ENCODE results near the gene SLC35F4.
A peak's percentile ranks its signal among the peaks of the same experiment; 100 is the strongest.
"Not testable (repeated sequence)": the region's sequence is repeated elsewhere in the genome, so short reads cannot be mapped to it uniquely, and the experiment has no call there.

Gene SLC35F4

DNA sequence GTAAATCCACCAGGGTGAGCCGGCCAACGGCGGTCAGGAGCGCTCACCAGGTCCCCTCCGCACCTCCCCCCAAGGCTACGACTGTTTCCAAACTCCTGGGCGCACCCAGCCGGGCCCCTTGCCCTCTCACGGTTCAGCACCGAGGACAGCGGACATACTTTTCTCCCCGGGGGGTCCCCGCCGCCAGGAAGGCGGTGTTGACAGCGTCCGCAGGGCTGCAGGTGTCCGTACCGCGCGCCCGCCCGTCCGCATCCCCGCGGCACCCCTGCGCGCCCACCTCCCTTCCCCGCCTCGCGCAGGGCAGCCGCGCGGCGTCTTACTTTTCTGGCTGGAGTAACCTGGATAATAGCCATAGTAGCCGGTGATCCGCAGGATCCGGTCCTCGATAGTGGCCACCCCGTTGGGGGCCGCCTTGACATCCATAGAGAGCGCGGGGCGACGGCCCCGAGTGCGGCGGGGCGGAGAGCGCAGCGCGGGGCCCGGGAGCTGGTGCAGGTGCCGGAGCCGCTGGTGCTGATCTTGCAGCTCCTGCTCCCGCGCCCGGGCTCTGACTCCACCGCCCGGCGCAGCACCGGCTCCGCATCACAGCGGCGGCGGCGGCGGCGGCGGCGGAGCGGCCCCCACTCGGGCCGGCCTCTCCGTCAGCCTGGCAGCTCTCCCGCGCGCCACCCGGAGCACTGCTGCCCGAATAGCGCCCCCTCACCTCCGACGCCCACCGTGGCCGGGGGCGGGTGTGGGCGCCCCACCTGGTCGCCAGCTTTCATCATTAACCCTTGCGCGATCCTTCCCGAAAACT, at the start of gene SLC35F4:
Gene SLC35F4 (minus strand): TSS at position 690 of the 796 bp plus-strand sequence.
- DNase-seq, result no peak

DNA sequence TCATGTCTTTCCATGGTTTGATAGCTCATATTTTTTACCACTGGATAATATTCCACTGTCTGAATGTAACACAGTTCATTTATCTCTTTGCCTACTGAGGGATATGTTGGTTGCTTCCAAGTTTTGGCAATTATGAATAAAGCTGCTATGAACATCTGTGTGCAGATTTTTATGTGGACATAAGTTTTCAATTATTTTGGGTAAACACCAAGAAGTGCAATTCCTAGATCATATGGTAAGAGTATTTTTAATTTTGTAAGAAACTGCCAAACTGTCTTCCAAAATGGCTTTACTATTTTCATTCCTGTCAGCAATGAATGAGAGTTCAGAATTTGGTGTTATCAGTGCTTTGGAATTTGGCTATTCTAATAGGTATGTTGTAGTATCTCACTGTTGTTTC, 43.7 kb upstream of the SLC35F4 start:
- DNase-seq, result no peak

DNA sequence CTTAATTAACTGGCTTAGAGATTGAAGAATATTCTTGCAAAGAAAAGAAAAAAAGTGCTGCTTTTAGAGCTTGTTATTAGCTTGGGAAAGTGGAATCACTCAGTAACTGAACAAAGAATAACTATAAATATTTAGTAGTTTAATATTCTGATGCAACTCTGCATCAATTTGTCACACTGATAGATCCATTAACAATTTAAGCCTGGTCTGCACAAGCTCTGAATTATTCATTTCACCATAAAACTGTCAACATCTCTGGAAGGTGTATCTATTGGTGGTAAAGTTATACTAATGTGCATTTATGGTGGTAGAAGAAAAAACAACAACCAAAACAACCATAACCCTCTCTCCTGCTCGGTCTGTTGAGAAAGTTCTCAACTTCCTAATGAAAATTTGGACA, 38.1 kb upstream of the SLC35F4 start:
- DNase-seq, result no peak

DNA sequence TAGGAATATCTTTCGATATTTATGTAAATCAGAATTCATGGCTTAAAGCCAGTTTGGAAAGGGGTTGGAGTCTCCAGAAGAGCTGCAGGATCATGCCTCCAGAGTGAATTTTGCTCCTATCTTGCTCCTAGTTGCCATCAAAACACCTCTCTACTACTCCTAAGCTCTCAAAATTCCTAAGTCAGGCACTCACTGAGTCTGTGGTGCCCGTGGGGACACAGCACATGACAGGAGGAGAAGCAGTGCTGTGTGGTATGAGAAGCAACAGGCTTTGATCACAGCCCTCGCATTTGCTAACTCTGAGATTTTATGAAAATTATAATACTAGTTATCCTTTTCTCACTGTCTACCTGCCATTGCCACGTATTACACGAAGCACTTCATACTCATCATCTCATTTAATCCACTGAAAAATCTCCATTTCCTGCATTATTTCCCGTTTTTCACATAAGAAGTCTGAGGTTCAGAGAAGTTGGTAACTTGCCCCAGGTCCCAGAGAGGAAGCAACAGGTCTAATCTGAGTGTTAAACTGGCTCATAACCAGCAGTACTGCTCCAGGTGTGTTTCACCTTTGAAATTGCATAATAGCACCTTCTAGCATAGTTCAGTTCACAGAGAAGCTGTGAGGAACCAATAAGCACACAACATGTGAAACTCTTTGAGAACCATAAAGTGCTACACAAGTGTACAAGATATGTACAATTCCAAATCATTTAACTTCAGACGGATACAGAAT, 33.1 kb upstream of the SLC35F4 start:
- no peak for DNase-seq

DNA sequence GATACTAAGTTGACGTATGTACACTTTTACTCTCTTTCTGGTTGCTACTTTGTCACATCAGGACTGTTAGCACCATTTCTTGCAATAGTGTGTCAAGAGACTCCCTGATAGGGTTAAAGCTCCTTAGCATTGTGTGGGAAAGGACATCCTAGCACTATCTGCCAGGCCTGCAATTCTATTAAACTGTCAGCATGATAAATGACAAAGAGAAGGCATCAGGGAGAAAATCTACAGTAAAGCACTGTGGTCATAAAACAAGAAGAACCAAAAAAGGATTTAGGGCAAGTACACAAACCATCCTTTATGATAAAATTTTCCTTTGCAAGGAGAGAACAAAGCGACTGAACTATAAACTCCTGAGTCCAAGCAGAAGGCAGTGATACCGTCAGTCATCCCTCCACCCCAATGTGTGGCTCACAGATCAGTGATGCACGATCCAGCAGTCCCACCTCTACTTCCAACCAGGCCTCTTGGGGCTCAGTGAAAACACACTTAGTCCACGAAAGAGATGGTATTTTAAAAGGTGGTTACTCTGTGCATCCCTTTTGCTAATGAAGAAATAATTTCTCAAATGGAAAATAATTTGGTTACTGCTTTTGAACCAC, 31.4 kb upstream of the SLC35F4 start:
- DNase-seq, result no peak

DNA sequence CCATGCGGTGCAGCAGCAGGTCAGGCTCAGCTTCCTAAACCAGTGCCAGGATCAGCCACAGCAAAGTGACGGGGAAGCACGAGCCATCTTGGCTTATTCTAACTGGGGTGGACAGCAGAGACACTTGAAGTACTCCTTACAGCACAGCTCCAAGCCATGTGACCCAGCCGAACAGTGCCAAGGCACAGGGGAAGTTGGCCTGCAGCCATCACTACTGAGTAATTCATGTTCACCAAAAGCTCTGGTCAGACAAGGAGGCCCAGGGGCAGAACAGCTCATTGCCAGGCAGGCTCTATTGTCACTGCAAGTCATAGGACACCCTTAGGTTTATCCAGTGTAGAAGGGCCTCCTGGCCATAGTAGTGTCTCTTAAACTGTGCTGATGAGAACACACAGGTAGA, 23.4 kb upstream of the SLC35F4 start:
- DNase-seq, result no peak

DNA sequence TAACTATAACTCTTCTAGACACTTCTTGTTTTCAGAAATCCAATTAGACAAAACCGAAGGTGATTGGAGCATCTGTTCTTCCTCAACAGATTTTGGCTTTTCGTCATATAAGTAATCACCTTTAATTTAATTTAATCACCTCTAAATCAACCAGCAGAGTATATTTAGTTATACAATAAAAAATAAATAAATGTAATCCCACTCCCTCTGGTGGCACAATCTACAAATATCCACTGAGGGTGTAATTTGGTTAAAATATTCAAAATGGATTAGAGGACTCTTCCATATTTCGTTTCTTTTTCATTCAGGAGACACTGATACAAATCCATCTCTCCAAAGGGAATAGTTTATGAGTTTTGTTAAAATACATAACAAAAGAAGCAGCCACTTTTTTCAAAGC, 18.3 kb upstream of the SLC35F4 start:
- no peak for DNase-seq

DNA sequence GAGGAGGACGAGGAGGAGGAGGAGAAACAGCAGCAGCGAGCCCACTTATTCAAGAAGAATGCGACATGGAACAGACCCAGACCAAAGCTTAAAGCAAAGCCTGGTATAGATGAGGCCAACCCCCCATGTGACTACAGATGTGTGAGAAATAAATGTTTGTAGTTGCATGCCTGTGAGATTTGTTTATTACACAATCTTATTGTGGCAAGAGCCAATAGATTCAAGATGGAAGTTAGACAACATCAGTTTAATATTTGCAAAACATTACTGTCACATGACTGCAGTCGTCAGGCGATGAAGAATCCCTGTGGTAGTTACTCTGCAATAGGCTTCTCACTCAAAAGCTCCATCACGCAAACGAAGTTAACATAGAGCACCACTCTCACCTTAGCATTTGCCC, 17.2 kb upstream of the SLC35F4 start:
- no peak for DNase-seq

DNA sequence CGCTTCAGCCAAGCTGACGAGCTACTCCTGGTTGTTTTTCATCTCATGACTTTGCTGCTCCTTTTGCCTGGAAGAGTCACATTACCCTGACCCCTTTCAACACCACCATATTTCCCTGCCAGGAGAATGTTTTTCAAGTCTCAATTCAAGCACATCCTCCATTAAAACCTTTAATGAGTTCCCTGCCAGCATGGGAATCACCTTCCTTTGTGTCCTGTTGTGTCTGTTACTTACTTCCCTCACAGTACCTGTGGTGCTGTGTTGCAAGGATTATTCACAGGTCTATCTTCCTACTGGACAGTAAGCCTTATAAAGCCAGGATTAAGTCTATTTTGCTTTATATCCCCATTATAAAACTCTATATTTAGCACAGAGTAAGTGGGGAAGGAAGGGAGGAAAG, 13.6 kb upstream of the SLC35F4 start:
- no peak for DNase-seq

DNA sequence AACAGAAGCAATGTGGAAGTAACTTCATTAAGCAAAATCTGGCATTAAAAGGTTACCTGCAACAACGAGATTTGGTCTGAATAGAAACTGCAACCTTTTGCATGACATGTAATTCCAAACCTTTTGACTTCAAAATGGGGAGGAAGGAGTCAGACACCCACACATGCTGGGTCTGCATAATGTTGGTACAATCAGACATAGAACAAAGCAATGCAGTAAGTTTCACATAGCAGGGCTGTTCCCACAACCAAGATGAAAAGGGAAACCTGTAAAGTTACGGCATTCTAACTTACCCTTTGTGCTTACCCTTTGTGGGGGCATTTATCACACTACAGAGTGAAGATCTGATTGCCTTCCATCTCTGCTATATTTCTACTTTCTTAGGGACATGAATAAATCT, 10.1 kb upstream of the SLC35F4 start:
- DNase-seq, result no peak

DNA sequence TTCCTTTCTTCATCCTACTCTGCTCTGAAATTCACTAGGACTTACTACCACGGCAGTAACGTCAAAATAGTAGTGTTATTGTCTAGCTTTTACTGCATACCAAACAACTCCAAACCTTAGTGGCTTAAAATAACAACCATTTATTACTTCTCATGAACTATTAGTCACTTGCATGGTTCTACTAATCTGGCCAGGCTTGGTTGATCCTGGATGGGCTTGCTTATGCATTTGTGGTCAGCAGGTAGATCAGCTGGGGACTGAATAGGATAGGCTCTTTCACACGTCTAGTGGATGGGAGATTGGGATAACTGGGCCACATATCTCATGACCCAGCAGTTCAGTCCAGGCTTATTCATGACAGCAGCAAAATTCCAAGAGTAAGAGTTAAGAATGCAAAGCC, 9.4 kb upstream of the SLC35F4 start:
- no peak for DNase-seq

DNA sequence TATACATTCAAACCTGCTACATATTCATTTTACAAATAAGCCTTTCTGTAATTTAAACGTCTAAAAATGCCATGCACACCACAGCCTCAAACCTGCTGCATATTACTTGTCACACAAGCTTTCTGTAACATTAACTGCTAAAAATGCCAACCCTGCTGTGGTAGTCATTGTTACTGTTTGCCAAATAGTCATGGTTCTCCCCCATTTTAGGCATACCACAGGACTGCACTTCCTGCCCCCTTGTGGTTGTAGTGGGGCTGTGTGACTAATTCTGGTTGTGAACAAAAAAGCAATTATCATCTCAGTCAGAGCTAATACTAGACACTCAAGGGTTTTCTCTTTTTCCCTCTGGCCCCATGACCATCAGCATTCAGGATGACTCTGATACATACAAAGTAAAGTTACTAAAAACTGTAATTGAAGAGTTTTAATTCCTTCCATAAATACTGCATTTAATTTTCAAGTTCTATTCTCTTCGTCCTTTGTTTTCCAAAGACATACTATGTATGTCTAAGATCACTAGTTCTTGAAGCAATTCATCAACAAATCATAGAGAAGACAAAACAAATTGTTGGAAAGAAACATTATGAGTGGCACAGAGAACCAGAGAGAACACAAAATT, 5.7 kb upstream of the SLC35F4 start:
- DNase-seq, result peak; percentile 58

DNA sequence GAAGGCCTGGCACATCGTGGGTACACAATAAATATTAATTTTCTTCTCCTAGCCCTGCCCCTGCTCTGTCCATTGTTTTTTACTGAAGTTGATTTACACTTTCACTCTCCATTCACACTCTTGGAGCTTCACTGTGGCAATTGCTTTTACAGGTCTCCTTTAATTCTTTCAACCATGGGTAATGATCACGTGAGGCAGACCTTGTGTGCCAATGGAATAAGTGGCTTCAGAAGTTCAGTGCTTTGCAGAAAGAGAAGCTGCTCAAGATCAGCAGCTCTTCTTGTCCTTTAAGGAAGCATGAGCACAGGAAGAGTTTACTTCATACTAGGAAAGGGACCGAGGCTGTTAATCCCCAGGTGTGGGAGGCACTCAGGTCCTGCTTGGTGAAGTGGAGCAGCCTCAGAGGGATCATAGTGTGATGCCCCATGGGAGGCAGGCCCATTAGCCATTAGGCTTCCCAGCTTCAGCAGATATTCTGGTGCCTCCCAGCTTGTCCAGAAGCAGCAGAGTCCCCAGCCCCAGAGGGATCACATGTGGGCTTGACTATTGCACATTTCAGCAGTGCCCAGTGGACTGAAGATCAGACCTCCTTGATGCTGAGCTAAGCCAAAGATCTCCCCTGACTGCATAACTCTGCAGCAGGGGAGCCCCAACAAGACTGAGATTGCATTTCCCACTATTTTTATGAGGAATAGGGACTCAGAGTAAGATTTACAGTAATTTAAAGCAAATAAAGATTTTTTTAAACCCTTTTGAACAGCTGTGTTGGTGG, 5.0 kb upstream of the SLC35F4 start:
- DNase-seq, result no peak

DNA sequence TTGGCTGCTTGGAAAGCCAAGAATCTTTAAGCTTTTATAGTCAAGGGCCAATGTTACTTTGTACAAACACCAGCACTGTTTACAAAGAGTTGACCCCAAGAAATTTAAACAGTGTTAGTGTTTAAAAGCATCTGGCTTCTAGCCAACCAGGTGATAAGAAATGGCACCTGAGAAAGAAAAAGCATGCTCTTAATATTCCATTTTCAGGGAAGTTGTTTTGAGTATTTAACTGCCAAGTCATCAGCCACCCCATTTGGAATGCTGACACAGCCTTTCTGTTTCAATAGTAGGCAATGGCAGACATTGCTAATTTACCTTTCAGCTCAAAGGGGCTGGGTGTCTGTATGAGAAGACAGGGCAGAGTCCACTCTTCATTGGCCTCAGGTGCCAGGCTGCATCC, 3.7 kb upstream of the SLC35F4 start:
- DNase-seq, result no peak

DNA sequence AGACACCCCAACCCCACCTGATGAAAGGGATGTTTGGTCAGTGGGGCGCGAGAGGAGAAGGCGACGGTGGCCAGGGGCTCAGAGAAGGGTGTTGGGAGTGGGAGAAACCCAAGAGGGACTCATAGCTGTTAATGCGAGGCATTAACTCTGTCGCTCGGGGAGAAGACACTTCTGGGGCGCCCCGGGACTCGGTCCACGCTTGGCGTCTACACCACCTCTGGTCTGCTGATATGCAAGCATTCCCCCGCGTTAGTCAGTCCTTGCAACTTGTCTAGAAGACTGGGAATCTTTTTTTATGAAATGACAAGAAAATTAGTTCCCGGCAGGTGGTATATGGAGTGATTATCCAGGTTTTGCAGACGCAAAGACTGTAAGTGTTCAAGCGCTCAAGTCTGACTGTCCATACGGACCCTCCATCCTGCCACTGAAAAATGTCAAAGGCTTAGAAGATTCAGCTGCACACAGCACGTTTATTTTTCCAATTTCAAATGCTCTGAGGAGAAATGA, 360 bp upstream of the SLC35F4 start:
- no peak for DNase-seq

DNA sequence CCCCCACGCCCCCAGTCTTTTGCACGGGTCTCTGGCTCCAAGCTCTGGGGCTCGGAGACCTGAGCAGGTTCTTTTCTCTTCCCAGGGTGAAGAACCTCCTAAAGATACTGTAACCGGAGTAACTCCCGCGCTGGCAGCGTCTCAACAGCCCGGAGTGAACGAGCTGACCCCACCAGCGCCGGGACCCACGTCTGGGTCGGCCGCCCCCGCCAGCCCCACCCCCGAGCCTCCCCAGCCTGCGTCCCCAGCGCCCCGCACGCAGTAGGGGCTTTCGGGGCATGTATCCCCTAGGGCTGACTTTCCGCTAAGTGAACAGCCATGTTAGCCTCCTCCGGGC, 858 bp downstream of the SLC35F4 start:
- DNase-seq, result no peak

DNA sequence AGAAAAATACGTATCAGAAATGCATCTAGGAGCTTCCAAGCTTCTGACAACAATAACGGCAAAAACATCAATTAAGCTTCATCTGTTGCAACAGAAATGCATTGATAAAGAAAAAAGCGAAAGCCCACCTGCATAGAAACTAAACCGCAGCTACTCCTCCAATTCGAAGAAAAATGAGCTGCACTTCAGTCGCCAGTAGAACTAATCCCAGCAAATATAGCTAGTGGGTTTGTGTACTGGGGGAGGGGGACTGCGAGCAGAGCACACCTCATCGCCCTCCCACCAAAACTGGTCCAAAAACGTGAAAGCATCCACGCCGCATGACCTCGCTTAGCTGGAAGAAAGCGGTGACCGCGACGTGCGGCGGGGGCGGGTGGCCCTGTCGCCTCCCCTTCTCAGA, 1.2 kb downstream of the SLC35F4 start:
- DNase-seq, result no peak

DNA sequence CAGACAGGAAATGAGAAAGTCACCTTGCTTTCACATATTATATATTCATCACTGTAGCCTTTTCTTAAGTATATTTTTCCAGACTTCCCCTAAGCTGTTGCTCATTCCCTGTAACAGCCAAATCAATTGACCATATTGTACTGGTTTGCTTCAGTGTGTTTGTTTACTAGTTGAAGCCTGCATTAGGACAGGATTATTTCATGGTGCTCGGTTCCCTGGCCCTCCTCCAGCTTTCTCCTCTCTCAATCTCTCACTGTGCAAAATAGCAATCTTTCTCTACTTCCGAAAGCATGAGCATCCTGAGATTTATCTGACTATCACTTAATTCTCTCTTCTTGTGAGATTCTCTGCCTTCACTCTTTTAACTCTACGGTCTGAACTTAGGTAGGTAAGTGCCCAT, 2.4 kb downstream of the SLC35F4 start:
- DNase-seq, result no peak

DNA sequence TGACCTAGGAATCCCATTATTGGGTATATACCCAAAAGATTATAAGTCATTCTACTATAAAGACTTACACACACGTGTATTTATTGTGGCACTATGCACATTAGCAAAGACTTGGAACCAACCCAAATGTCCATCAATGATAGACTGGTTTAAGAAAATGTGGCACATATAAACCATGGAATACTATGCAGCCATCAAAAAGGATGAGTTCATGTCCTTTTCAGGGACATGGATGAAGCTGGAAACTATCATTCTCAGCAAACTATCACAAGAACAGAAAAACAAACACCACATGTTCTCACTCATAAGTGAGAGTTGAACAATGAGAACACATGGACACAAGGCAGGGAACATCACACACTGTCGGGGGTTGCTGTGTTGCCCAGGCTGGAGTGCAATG, 10.2 kb downstream of the SLC35F4 start:
- DNase-seq, result not testable (repeated sequence)

DNA sequence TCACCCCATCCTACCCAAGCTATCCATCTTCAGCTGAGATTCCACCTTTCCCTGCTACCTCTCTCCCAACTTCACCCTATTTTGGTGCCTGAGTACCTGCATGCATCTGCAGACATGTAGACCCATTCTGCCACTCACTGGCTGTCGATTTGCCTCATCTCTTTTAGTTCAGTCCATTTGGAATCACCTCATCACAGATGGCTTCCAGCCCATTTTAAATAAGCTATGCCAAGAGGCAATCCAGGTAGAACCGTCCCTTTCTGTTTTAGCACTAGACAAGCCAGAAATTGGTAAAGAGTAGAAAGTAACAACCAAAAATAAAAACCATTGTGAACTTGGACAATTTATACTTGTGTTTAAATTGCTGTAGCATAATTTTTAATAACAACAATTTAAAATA, 11.3 kb downstream of the SLC35F4 start:
- no peak for DNase-seq

DNA sequence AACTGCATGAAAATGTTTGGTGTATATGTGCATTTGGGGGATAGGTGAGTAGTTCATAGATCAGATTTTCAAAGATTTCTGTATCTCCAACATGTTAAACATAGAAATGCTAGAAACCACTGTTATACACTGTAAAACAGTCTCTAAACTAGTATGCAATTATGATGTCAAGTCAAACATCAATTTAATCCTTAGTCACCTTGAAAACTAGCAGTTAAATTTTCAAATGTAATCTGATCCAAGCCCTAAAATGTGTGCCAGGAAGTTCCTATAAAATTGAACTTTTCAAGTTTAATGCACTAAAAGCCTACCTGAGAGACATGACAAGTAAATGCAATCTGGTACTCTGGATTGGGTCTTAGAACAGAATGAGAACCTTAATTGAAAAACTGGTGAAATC, 14.5 kb downstream of the SLC35F4 start:
- no peak for DNase-seq

DNA sequence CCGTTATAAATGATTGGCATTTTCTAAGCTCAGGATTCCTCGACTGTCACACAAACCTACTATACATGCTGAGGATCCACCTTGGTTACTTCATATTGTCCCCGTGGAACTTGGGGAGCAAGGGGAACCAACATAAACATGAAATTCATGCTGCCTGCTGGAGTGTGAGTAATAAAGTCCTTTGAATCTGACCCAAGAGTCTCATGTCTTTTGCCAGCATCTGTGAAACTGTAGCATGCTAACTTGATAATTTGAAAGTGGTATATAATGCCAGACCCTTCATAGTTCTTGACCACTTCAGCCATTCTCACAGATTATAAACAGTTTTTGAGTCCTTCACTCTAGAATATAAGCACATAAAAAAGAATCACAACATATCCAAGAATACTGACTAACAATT, 17.1 kb downstream of the SLC35F4 start:
- DNase-seq, result no peak

DNA sequence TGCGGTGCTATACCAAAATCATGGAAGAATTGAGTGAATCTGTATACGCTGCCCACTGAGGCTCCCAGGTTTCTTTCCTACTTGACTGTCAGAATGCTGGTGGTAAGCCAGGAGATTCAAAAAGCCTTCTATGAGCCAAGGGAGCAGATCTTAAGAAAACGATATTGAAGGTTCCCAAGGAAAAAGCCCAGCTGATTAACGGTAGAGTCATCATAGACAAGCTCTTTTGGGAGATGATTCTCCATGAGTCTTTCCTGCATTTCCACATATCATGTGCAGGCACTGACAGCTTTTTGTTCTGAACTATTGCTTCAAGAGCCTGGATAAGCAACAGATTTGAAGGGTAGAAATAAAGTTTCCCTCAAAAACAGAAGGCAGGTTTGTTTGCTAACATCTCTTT, 17.5 kb downstream of the SLC35F4 start:
- no peak for DNase-seq
